Fibroblast of peridontal ligament (primary cell): ENCODE measurements around the gene FNTB.
A peak's percentile ranks its signal among the peaks of the same experiment; 100 is the strongest.
"Not testable (repeated sequence)": the region's sequence is repeated elsewhere in the genome, so short reads cannot be mapped to it uniquely, and the experiment has no call there.

Experiments used
- DNase-seq: peaks from one replicate; pipeline ENCODE4 v3.0.0-alpha.2; 2010; ENCODE audit errors: extremely low read depth

The FNTB gene

GRCh38 chr14:65084554-65085505 is 98.1 kb downstream of the FNTB start:
- no peak for DNase-seq

GRCh38 chr14:65086686-65087085 is 100.0 kb downstream of the FNTB start:
- not testable (repeated sequence) for DNase-seq

- DNase-seq = not testable (repeated sequence)
These were observed 101.1 kb downstream of the FNTB start for GRCh38 chr14:65087835-65088234.

GRCh38 chr14:65092349-65092748 is 105.7 kb downstream of the FNTB start:
- DNase-seq = no peak

GRCh38 chr14:65095633-65096205 is 109.0 kb downstream of the FNTB start:
- peak; percentile 95 for DNase-seq

GRCh38 chr14:65096323-65097089 is 109.8 kb downstream of the FNTB start:
- DNase-seq = no peak

- peak; percentile 69 for DNase-seq
These were observed 111.9 kb downstream of the FNTB start for GRCh38 chr14:65098586-65098985.

- DNase-seq = peak; percentile 33
These were observed 114.3 kb downstream of the FNTB start for GRCh38 chr14:65100922-65101541.

GRCh38 chr14:65101631-65102440 is 115.1 kb downstream of the FNTB start:
- no peak for DNase-seq

- DNase-seq = peak; percentile 98
These were observed 115.9 kb downstream of the FNTB start, which contains the start of gene MAX for GRCh38 chr14:65102441-65103149. MAX (minus strand) TSS chr14:65102517; CDS start chr14:65102339, 178 bp downstream.

GRCh38 chr14:65103150-65103760 is 116.6 kb downstream of the FNTB start:
- peak; percentile 27 for DNase-seq

GRCh38 chr14:65104791-65105190 is 118.1 kb downstream of the FNTB start:
- DNase-seq = no peak

GRCh38 chr14:65106316-65106715 is 119.6 kb downstream of the FNTB start:
- no peak for DNase-seq

- no peak for DNase-seq
These were observed 120.0 kb downstream of the FNTB start for GRCh38 chr14:65106736-65107135.

GRCh38 chr14:65107200-65107599 is 120.5 kb downstream of the FNTB start:
- no peak for DNase-seq

GRCh38 chr14:65109357-65109756 is 122.7 kb downstream of the FNTB start:
- no peak for DNase-seq

GRCh38 chr14:65110525-65110924 is 123.8 kb downstream of the FNTB start:
- no peak for DNase-seq
